ENCODE results near the gene PLCB2.

PLCB2 gene

GRCh38 chr15:40267670-40268069 is 40.1 kb downstream of the PLCB2 start:
- no peak for DNase-seq

GRCh38 chr15:40266828-40267304 is 40.9 kb downstream of the PLCB2 start:
- DNase-seq: no peak

- no peak for DNase-seq
Measured at GRCh38 chr15:40265875-40266274, 41.9 kb downstream of the PLCB2 start.

- no peak for DNase-seq
Measured at GRCh38 chr15:40265355-40265754, 42.4 kb downstream of the PLCB2 start.

GRCh38 chr15:40264321-40265153 is 43.2 kb downstream of the PLCB2 start:
- DNase-seq: no peak

GRCh38 chr15:40263024-40263754 is 44.5 kb downstream of the PLCB2 start:
- no peak for DNase-seq

- no peak for DNase-seq
Measured at GRCh38 chr15:40259021-40259420, 48.7 kb downstream of the PLCB2 start.

GRCh38 chr15:40258544-40258943 is 49.2 kb downstream of the PLCB2 start:
- DNase-seq: no peak

GRCh38 chr15:40257656-40258450 is 49.9 kb downstream of the PLCB2 start:
- DNase-seq: no peak

GRCh38 chr15:40256638-40257235 is 51.0 kb downstream of the PLCB2 start:
- no peak for DNase-seq

GRCh38 chr15:40255033-40255432 is 52.7 kb downstream of the PLCB2 start:
- no peak for DNase-seq

GRCh38 chr15:40254452-40254851 is 53.3 kb downstream of the PLCB2 start:
- no peak for DNase-seq

GRCh38 chr15:40253167-40253790 is 54.5 kb downstream of the PLCB2 start:
- DNase-seq: peak in 1 of 2 experiments; percentile 10

GRCh38 chr15:40252438-40253166 is 55.1 kb downstream of the PLCB2 start:
- no peak for DNase-seq

GRCh38 chr15:40252141-40252437 is 55.6 kb downstream of the PLCB2 start:
- DNase-seq: no peak

GRCh38 chr15:40251486-40252140 is 56.1 kb downstream of the PLCB2 start:
- no peak for DNase-seq

- no peak for DNase-seq
Measured at GRCh38 chr15:40250771-40251483, 56.8 kb downstream of the PLCB2 start.

- DNase-seq: no peak
Measured at GRCh38 chr15:40250304-40250656, 57.5 kb downstream of the PLCB2 start.

- DNase-seq: no peak
Measured at GRCh38 chr15:40249477-40250303, 58.0 kb downstream of the PLCB2 start.

Data from activated CD4-positive, alpha-beta T cell treated with anti-CD3 and anti-CD28 coated beads, Interleukin-2, amount 50 U/mL, for 48 hours (primary cell).